Endothelial cell of umbilical vein (primary cell): ENCODE data around the gene ZNF804A.

Experiments
- EZH2 ChIP-seq: IDR thresholded peaks from 2 replicates; pipeline ENCODE4 v1.6.1; 2012; ENCODE audit warnings: borderline replicate concordance, low read depth, mild to moderate bottlenecking, moderate library complexity, low read length, inconsistent platforms; ENCODE audit not compliant: severe bottlenecking
- FOS ChIP-seq: IDR thresholded peaks from 2 replicates; pipeline ENCODE4 v1.6.1; 2011; ENCODE audit warnings: mild to moderate bottlenecking, low read length, moderate library complexity, borderline replicate concordance; ENCODE audit not compliant: insufficient read depth
- JUN ChIP-seq: IDR thresholded peaks from 2 replicates; pipeline ENCODE4 v1.6.1; 2011; ENCODE audit warnings: borderline replicate concordance, low read depth; ENCODE audit not compliant: insufficient read length, insufficient read depth
- POLR2A ChIP-seq: IDR thresholded peaks from 2 replicates; pipeline ENCODE4 v1.6.1; 2012; ENCODE audit warnings: low read depth, mild to moderate bottlenecking, control low read depth, low read length
- TF ChIP-seq, protein P1 (sequence below), 2 donors: IDR thresholded peaks; 1 replicate in 1 of 2; 2 replicates in 1 of 2; pipeline ENCODE4 v1.5.1; 2011; ENCODE audit warnings: low read length in 2 of 2, mild to moderate bottlenecking in 2 of 2, moderate library complexity in 2 of 2, control low read depth in 1 of 2, inconsistent platforms in 1 of 2, low read depth in 1 of 2; ENCODE audit not compliant: insufficient read depth in 1 of 2; ENCODE audit errors: extremely low read depth in 1 of 2

DNA sequence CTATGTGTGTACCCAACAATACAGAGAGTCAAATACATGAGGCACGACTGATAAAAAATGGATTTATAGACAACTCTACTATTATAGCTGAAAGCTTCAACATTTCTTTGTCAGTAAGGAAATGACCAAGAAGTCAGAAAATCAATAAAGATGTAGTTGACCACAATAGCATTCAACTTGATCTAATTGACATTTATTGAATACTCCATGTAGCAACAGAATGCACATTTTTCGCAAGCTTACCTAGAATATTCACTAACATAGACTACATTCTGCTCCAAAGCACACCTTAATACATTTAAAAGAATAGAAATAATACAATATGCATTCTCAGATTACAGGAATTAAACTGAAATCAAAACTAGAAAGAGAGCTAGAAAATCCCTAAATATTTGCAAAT is 49.2 kb upstream of the ZNF804A start:
- TF ChIP-seq, protein P1, sequence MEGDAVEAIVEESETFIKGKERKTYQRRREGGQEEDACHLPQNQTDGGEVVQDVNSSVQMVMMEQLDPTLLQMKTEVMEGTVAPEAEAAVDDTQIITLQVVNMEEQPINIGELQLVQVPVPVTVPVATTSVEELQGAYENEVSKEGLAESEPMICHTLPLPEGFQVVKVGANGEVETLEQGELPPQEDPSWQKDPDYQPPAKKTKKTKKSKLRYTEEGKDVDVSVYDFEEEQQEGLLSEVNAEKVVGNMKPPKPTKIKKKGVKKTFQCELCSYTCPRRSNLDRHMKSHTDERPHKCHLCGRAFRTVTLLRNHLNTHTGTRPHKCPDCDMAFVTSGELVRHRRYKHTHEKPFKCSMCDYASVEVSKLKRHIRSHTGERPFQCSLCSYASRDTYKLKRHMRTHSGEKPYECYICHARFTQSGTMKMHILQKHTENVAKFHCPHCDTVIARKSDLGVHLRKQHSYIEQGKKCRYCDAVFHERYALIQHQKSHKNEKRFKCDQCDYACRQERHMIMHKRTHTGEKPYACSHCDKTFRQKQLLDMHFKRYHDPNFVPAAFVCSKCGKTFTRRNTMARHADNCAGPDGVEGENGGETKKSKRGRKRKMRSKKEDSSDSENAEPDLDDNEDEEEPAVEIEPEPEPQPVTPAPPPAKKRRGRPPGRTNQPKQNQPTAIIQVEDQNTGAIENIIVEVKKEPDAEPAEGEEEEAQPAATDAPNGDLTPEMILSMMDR (IDR thresholded peaks at IDR 0.05; ENCODE audit: extremely low read depth in 1 of 2, insufficient read depth in 1 of 2, low read depth in 1 of 2, low read length in 2 of 2) = no peak
- no peak for TF ChIP-seq POLR2A
- no peak for TF ChIP-seq JUN
- no peak for TF ChIP-seq FOS
- TF ChIP-seq EZH2 = no peak
